Smooth muscle cell (in vitro differentiated cells): ENCODE data around the gene PRPSAP1. TPM values are rescaled to one million over a fixed set of nuclear protein-coding genes. Genes with fewer than 3 reads are reported as not detected.
A peak's percentile ranks its signal among the peaks of the same experiment; 100 is the strongest.

Experiments used
- DNase-seq: peaks from one replicate; lab custom pipeline; 2025; ENCODE audit not compliant: unreplicated experiment; lab: John Stamatoyannopoulos, UW
- H2AFZ ChIP-seq: fragments of 200-600 bp; sonication (generic); 2 replicates; pipeline ENCODE4 v1.6.0; 2016; ENCODE audit warnings: antibody characterized with exemption, low read depth, mild to moderate bottlenecking
- H3F3A ChIP-seq: fragments of 200-600 bp; sonication (generic); 2 replicates; pipeline ENCODE4 v1.6.0; 2017; ENCODE audit warnings: antibody characterized with exemption, low read depth
- H3K27ac ChIP-seq: fragments of 200-600 bp; sonication (generic); 2 replicates; pipeline ENCODE4 v1.5.1; 2016; ENCODE audit warnings: low read depth, mild to moderate bottlenecking
- H3K27me3 ChIP-seq: fragments of 200-600 bp; sonication (generic); 2 replicates; pipeline ENCODE4 v1.6.1; 2016; ENCODE audit warnings: low read depth, mild to moderate bottlenecking
- H3K36me3 ChIP-seq: fragments of 200-600 bp; sonication (generic); 2 replicates; pipeline ENCODE4 v1.5.1; 2016; ENCODE audit warnings: low read depth
- H3K4me1 ChIP-seq: fragments of 200-600 bp; sonication (generic); 2 replicates; pipeline ENCODE4 v1.5.1; 2016; ENCODE audit warnings: low read depth
- H3K4me2 ChIP-seq: fragments of 200-600 bp; sonication (generic); 2 replicates; pipeline ENCODE4 v1.6.0; 2016; ENCODE audit warnings: mild to moderate bottlenecking
- H3K4me3 ChIP-seq: fragments of 200-600 bp; sonication (generic); 2 replicates; pipeline ENCODE4 v1.5.1; 2016; ENCODE audit warnings: mild to moderate bottlenecking
- H3K79me2 ChIP-seq: fragments of 200-600 bp; sonication (generic); 2 replicates; pipeline ENCODE4 v1.6.0; 2016; ENCODE audit warnings: low read depth, mild to moderate bottlenecking
- H3K9ac ChIP-seq: fragments of 200-600 bp; sonication (generic); 2 replicates; pipeline ENCODE4 v1.6.0; 2016; ENCODE audit warnings: low read depth
- H3K9me3 ChIP-seq: fragments of 200-600 bp; sonication (generic); replicated peaks from 2 replicates; pipeline ENCODE4 v1.5.1; 2016; ENCODE audit warnings: low read depth
- H4K20me1 ChIP-seq: fragments of 200-600 bp; sonication (generic); 2 replicates; pipeline ENCODE4 v1.6.0; 2016; ENCODE audit warnings: low read depth
- CTCF ChIP-seq: fragments of 200-600 bp; sonication (generic); IDR thresholded peaks from 2 replicates; pipeline ENCODE4 v1.5.1; 2017; ENCODE audit warnings: borderline replicate concordance, mild to moderate bottlenecking, antibody characterized with exemption; ENCODE audit not compliant: insufficient read depth, poor library complexity, severe bottlenecking
- WGBS: methylation state at CpG from one replicate; pipeline ENCODE4 v1.1.7; 2016; ENCODE audit warnings: low lambda C conversion rate; 5-methylcytosine and 5-hydroxymethylcytosine counted together
- polyA plus RNA-seq: library from polyadenylated mRNA; unstranded; fragments of >200 nt; fragmentation: Nextera tagmentation; extraction: Ambion mirVana; gene quantifications from 2 replicates; pipeline ENCODE4 v1.2.1, GENCODE V29; 2016
- total RNA-seq: library from RNA; depleted of rRNA; stranded (reverse); fragments of >200 nt; gene quantifications from 2 replicates; pipeline ENCODE4 v1.2.3, GENCODE V29; 2014

PRPSAP1 gene, protein sequence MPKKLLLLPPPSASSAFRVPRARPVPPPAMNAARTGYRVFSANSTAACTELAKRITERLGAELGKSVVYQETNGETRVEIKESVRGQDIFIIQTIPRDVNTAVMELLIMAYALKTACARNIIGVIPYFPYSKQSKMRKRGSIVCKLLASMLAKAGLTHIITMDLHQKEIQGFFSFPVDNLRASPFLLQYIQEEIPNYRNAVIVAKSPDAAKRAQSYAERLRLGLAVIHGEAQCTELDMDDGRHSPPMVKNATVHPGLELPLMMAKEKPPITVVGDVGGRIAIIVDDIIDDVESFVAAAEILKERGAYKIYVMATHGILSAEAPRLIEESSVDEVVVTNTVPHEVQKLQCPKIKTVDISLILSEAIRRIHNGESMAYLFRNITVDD
- total RNA-seq (27.1 and 43.6 TPM in 2 replicates), polyA plus RNA-seq (35.7 and 51.5 TPM in 2 replicates)

DNA sequence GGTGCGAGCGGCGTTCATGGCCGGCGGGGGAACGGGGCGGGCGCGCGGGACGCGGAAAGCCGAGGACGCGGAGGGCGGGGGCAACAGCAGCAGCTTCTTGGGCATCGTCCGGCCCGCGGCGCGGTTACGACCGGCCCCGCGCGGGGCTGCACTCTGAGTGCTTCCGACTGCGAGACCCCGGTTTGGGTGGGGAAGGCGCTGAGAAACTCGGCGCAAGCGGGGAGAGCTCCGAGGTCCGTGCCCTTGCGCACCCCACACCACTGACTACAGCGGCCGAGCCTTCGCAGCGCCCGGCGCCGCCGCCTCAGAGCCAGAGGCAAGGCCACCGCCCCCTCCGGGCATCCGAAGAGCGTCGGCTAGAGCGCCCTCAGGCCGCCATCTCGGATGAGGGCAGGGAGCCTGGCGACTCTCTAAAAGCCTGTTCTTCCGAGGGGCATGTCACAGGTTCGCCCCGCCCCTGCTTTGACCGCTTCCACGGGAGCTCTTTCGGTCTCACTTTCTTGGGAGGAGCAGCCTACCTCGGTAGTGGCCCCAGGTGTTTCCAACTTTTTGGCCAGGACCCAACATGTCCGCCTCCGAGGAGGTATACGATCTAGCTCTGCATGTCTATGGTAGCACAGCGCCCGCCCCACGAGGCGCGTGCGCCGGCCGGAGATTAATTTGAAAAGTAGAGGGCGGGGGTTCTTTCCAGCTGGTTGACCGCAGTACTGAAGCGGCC, at the start of gene PRPSAP1:
TSS of gene PRPSAP1 (minus strand) at position 318 of the 718 bp plus-strand sequence. CDS start at position 105, 213 bp downstream.
- peak; percentile 14 for TF ChIP-seq CTCF
- Histone ChIP-seq H3F3A (peaks cover 3% of the 10 kb centered on the region), H3K9me3 (no peaks in the 10 kb centered on the region), H3K79me2 (peaks cover 31% of the 10 kb centered on the region), H3K27me3 (no peaks in the 10 kb centered on the region), H4K20me1 (no peaks in the 10 kb centered on the region), H3K9ac (peak within 1 kb of the TSS; percentile 80), H2AFZ (peak within 1 kb of the TSS; percentile 70), H3K4me2 (peak within 1 kb of the TSS; percentile 100), H3K4me1 (no peaks in the 10 kb centered on the region), H3K4me3 (peak within 1 kb of the TSS; percentile 67), H3K36me3 (no peaks in the 10 kb centered on the region), H3K27ac (peak within 1 kb of the TSS; percentile 67)
- DNase-seq, result peak; percentile 92
- WGBS, result under 1% methylated on average over 52 of the region's 75 CpGs

DNA sequence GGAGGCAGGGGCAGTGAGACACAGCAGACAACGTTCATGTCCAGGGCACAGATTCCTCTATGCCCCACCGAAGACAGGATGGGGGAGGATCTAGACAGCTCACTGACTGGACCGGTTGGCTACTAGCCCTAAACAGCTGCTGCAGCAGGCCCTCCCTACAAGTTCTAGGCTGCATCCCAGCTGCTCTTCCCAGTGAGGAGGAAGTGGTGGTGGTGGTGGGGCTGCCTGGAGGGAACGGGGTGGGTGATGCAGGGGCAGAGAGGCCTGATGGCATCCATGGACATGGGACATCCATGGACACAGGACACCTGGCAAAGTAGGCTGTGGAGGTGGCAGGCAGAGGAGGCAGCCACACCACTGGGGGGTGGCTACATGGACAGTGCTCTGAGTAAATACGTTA, 49.0 kb upstream of the PRPSAP1 start:
- WGBS, result 92% methylated on average over 5 of the region's 5 CpGs
- Histone ChIP-seq H3K4me2 (no peak overlapping the region), H3K9me3 (no peaks in the 10 kb centered on the region), H3K27me3 (no peaks in the 10 kb centered on the region), H3F3A (no peaks in the 10 kb centered on the region), H3K9ac (no peak overlapping the region), H4K20me1 (peaks cover 42% of the 10 kb centered on the region), H3K79me2 (no peaks in the 10 kb centered on the region), H2AFZ (no peak overlapping the region), H3K4me3 (no peak overlapping the region), H3K4me1 (no peaks in the 10 kb centered on the region), H3K27ac (no peak overlapping the region), H3K36me3 (peaks cover 3% of the 10 kb centered on the region)
- TF ChIP-seq CTCF, result no peak
- no peak for DNase-seq

DNA sequence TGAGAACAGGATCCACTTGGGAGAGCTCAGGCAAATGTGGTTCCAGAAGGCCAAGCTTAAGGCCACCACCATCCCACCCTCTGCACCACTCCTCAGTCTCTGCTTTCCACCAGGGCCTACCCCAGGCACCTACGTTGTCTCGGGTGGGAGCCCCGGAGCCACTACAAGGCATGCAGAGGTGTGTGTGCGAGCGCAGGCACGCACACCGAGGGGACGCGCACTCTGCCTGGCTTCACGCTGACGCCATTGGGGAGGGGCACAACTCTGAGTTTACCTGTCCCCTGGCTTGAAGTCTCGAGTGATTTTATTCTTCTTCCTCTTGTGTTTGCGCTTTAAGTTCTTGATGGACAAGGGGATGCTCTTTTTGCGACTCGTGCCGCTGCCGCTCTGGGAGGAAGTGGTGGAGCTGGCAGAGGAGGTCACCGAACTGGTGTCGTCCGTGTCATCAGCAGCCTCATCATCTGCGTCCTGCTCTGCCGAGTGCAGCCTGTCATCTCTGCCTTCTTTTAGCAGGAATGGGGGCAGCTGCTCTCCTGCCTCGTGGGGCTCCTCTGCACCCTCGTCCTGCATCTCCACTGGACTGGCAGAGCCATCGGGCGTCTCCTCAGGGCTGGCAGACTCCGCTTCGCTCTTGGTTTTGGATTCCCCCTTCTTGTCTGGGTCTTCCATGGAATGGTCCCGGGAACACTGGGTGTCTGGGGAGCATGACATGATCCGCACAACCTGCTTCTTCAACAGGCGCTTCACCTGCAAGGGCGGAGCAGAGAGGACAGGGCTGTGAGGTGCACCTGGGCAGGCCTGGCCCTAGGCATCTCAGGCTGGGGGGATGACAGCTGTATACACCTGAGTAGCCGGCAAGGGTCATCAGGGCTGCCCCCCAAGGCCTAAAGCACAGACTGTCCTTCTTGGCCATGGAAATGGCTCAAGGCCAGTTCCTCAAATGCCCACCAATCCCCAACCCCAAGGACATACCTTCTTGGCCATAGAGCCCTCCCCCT, 45.8 kb upstream of the PRPSAP1 start:
- no peaks in the 10 kb centered on the region for H3K9me3 ChIP-seq
- H3K27ac ChIP-seq, result no peak overlapping the region
- no peak overlapping the region for H3K4me2 ChIP-seq
- no peak overlapping the region for H3K9ac ChIP-seq
- DNase-seq, result no peak
- WGBS, result 95% methylated on average over 33 of the region's 33 CpGs
- H3K4me1 ChIP-seq, result no peaks in the 10 kb centered on the region
- no peaks in the 10 kb centered on the region for H3K27me3 ChIP-seq
- TF ChIP-seq CTCF, result no peak
- H3K4me3 ChIP-seq, result no peak overlapping the region
- no peaks in the 10 kb centered on the region for H3K79me2 ChIP-seq
- no peaks in the 10 kb centered on the region for H3F3A ChIP-seq
- H4K20me1 ChIP-seq, result peaks cover 16% of the 10 kb centered on the region
- peaks cover 3% of the 10 kb centered on the region for H3K36me3 ChIP-seq
- no peak overlapping the region for H2AFZ ChIP-seq
